Testis (tissue), 3 donors: ENCODE results near the gene GRIA1. TPM values are rescaled to one million over a fixed set of nuclear protein-coding genes. Genes with fewer than 3 reads are reported as not detected.

Source experiments
- DNase-seq: peaks from one replicate; pipeline ENCODE4 v3.0.0-alpha.2; 2019
- H3K27ac ChIP-seq, 2 donors: fragments of 200-600 bp; sonication (generic); one replicate each; pipeline ENCODE4 v1.5.1; 2019
- H3K27me3 ChIP-seq: fragments of 200-600 bp; sonication (generic); one replicate; pipeline ENCODE4 v1.5.1; 2019
- H3K36me3 ChIP-seq: fragments of 200-600 bp; sonication (generic); one replicate; pipeline ENCODE4 v1.5.1; 2017; ENCODE audit warnings: low read depth; ENCODE audit errors: missing control alignments
- H3K4me1 ChIP-seq: fragments of 200-600 bp; sonication (generic); one replicate; pipeline ENCODE4 v1.5.1; 2019
- H3K4me3 ChIP-seq, 2 donors: fragments of 200-600 bp; sonication (generic); one replicate each; pipeline ENCODE4 v1.5.1; 2017 to 2019
- H3K9me3 ChIP-seq: fragments of 200-600 bp; sonication (generic); one replicate; pipeline ENCODE4 v1.5.1; 2017
- CTCF ChIP-seq, 3 experiments: fragments of 450-650 bp in 2 of 3; fragments of 200-600 bp in 1 of 3; sonication (generic) in 1 of 3; IDR thresholded peaks; one replicate each; pipeline ENCODE4 v1.5.1; 2016 to 2019; ENCODE audit warnings: antibody characterized with exemption in 3 of 3, mild to moderate bottlenecking in 2 of 3, moderate library complexity in 1 of 3
- POLR2A ChIP-seq: fragments of 450-650 bp; IDR thresholded peaks from one replicate; pipeline ENCODE4 v1.6.1; 2017; ENCODE audit warnings: antibody characterized with exemption, mild to moderate bottlenecking, moderate library complexity
- WGBS, 2 donors: methylation state at CpG; one replicate each; pipeline ENCODE4 v1.1.5; 2018; 5-methylcytosine and 5-hydroxymethylcytosine counted together
- intact Hi-C: fragments of 100-400 bp; cut with DNase I; formaldehyde crosslinking; loops from one replicate; pipeline ENCODE4 v1.15.1; 2023; ENCODE audit warnings: low total_unique reads
- polyA plus RNA-seq: library from polyadenylated mRNA; stranded (reverse); fragments of 350-450 nt; fragmentation: Illumina TruSeq; extraction: RNeasy Lipid Tissue Mini Kit (QIAGEN cat#74804); gene quantifications from one replicate; pipeline ENCODE4 v1.2.3, GENCODE V29; 2014; ENCODE audit warnings: low read depth, low replicate concordance; ENCODE audit not compliant: insufficient read depth
- total RNA-seq, 2 donors: library from RNA; depleted of rRNA; stranded (reverse); fragments of >200 nt; gene quantifications; one replicate each; pipeline ENCODE4 v1.2.3, GENCODE V29; 2016

The GRIA1 gene
- total and polyA plus RNA-seq, 3 donors from 2014 or later = 0.93 to 5.4 (median 3.5) TPM

- Histone ChIP-seq H3K4me1 (no peaks in the 10 kb centered on the region), H3K9me3 (no peaks in the 10 kb centered on the region), H3K27me3 (no peaks in the 10 kb centered on the region), H3K4me3 (no peak overlapping the region), H3K36me3 (no peaks in the 10 kb centered on the region), H3K27ac (no peak overlapping the region)
- 88% methylated on average over 2 of the region's 2 CpGs for WGBS, 2 donors
- TF ChIP-seq POLR2A = no peak
- TF ChIP-seq CTCF (IDR thresholded peaks at IDR 0.05) = no peak
- DNase-seq = no peak
- intact Hi-C loops = no loop called here
Measured at GRCh38 chr5:153799466-153799865, 309.0 kb downstream of the GRIA1 start.

GRCh38 chr5:153802050-153802821 is 311.8 kb downstream of the GRIA1 start:
- intact Hi-C loops = no loop called here
- no peaks in the 10 kb centered on the region for H3K9me3 ChIP-seq
- no peaks in the 10 kb centered on the region for H3K4me1 ChIP-seq
- no peak overlapping the region for H3K4me3 ChIP-seq
- TF ChIP-seq CTCF (IDR thresholded peaks at IDR 0.05) = no peak
- no peak for TF ChIP-seq POLR2A
- no peaks in the 10 kb centered on the region for H3K36me3 ChIP-seq
- no peak for DNase-seq
- H3K27ac ChIP-seq = no peak overlapping the region
- no peaks in the 10 kb centered on the region for H3K27me3 ChIP-seq
- 78 to 93% methylated on average over 12 of the region's 12 CpGs for WGBS, 2 donors

GRCh38 chr5:153807801-153808200 is 317.3 kb downstream of the GRIA1 start:
- H3K4me1 ChIP-seq = no peaks in the 10 kb centered on the region
- 55 to 56% methylated on average over 2 of the region's 2 CpGs for WGBS, 2 donors
- DNase-seq = no peak

GRCh38 chr5:153809166-153809565 is 318.7 kb downstream of the GRIA1 start:
- Histone ChIP-seq H3K9me3 (no peaks in the 10 kb centered on the region), H3K4me3 (no peak overlapping the region), H3K27me3 (no peaks in the 10 kb centered on the region), H3K27ac (no peak overlapping the region), H3K36me3 (no peaks in the 10 kb centered on the region), H3K4me1 (no peaks in the 10 kb centered on the region)
- intact Hi-C loops = no loop called here
- no peak for TF ChIP-seq POLR2A
- no peak for TF ChIP-seq CTCF (IDR thresholded peaks at IDR 0.05)
- no peak for DNase-seq

More at GRCh38 chr5:153807801-153808200, 317.3 kb downstream of the GRIA1 start:
- intact Hi-C loops = no loop called here
- no peaks in the 10 kb centered on the region for H3K36me3 ChIP-seq
- no peak overlapping the region for H3K4me3 ChIP-seq
- no peak overlapping the region for H3K27ac ChIP-seq
- H3K27me3 ChIP-seq = no peaks in the 10 kb centered on the region
- H3K9me3 ChIP-seq = no peaks in the 10 kb centered on the region
- TF ChIP-seq CTCF (IDR thresholded peaks at IDR 0.05) (no peak), POLR2A (no peak)

DNA sequence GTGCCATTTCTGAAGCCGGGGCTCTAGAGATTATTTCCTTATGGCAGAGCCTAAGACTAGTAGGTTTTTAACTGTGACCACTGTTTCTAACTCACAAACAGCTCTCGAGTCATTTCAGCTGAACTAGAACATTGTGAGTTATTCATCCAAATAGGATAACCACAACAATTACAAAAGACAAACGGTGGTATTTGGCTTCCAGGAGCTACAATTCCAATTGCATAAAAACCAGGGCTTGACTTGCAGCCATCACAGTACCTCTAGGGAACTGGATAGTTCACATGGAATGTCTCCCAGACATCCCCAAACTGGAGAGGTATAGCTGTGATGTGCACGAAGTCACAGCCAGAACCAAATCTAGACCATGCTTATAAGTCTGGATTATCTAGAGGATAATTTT is 323.4 kb downstream of the GRIA1 start:
- no peaks in the 10 kb centered on the region for H3K9me3 ChIP-seq
- H3K27me3 ChIP-seq = no peaks in the 10 kb centered on the region
- DNase-seq = no peak
- no peak overlapping the region for H3K27ac ChIP-seq
- H3K4me3 ChIP-seq = no peak overlapping the region
- intact Hi-C loops = no loop called here
- no peaks in the 10 kb centered on the region for H3K4me1 ChIP-seq
- 85 to 88% methylated on average over 4 of the region's 4 CpGs for WGBS, 2 donors
- TF ChIP-seq CTCF (IDR thresholded peaks at IDR 0.05) (no peak), POLR2A (no peak)
- no peaks in the 10 kb centered on the region for H3K36me3 ChIP-seq
